NB4 (cell line): ENCODE data around the gene MEF2D.

ENCODE experiments used
- CTCF ChIP-seq: IDR thresholded peaks from one replicate; pipeline ENCODE4 v1.5.1; 2012; ENCODE audit warnings: low read depth, low read length
- MYC ChIP-seq: IDR thresholded peaks from 2 replicates; pipeline ENCODE4 v1.6.1; 2011; ENCODE audit warnings: low read depth, low read length
- POLR2A ChIP-seq: IDR thresholded peaks from 2 replicates; pipeline ENCODE4 v1.6.1; 2011; ENCODE audit warnings: mild to moderate bottlenecking; ENCODE audit not compliant: insufficient read length; ENCODE audit errors: extremely low read depth

GRCh38 chr1:156499194-156499841 is 1.3 kb downstream of the MEF2D start:
- TF ChIP-seq CTCF, result no peak
- no peak for TF ChIP-seq POLR2A
- no peak for TF ChIP-seq MYC
